ENCODE data around the gene TPSG1.
"Not testable (repeated sequence)": the region's sequence is repeated elsewhere in the genome, so short reads cannot be mapped to it uniquely, and the experiment has no call there.

TPSG1 gene

GRCh38 chr16:1258225-1258600, 33.1 kb upstream of the TPSG1 start:
- Histone ChIP-seq H3K36me3 (no peaks in the 10 kb centered on the region), H3K4me1 (no peaks in the 10 kb centered on the region), H3K4me3 (ENCODE audit: low read depth, low read length) (no peak overlapping the region), H3K27me3 (peaks cover 58% of the 10 kb centered on the region), H3K9me3 (no peaks in the 10 kb centered on the region)
- TF ChIP-seq CTCF (IDR thresholded peaks at IDR 0.05; ENCODE audit: low read depth, low read length), result no peak
- DNase-seq, result no peak

GRCh38 chr16:1257561-1258224, 32.6 kb upstream of the TPSG1 start:
- H3K9me3 ChIP-seq, result no peaks in the 10 kb centered on the region
- no peaks in the 10 kb centered on the region for H3K4me1 ChIP-seq
- H3K27me3 ChIP-seq, result peaks cover 52% of the 10 kb centered on the region

DNA sequence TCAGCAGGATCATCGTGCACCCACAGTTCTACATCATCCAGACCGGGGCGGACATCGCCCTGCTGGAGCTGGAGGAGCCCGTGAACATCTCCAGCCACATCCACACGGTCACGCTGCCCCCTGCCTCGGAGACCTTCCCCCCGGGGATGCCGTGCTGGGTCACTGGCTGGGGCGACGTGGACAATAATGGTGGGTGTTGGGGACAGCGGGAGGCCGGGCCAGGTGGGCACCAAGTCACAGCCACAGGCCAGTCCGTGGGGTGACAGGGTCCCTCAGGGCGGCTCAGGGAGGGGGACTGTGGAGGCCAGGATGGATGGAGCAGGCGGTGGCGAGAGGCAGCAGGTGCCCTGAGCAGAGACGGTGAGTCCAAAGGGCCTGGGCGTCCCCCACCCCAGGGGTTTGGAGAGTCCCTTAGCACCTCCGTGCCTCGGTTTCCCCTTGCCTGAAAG, 31.8 kb upstream of the TPSG1 start:
- H3K36me3 ChIP-seq, result no peaks in the 10 kb centered on the region
- no peak for DNase-seq
- H3K9me3 ChIP-seq, result no peaks in the 10 kb centered on the region
- no peaks in the 10 kb centered on the region for H3K4me1 ChIP-seq
- TF ChIP-seq CTCF (IDR thresholded peaks at IDR 0.05; ENCODE audit: low read depth, low read length), result no peak
- H3K27me3 ChIP-seq, result peaks cover 45% of the 10 kb centered on the region
- no peak overlapping the region for H3K4me3 ChIP-seq (ENCODE audit: low read depth, low read length)

More at GRCh38 chr16:1257561-1258224, 32.6 kb upstream of the TPSG1 start:
- DNase-seq, result no peak
- H3K36me3 ChIP-seq, result no peaks in the 10 kb centered on the region
- TF ChIP-seq CTCF (IDR thresholded peaks at IDR 0.05; ENCODE audit: low read depth, low read length), result no peak
- H3K4me3 ChIP-seq (ENCODE audit: low read depth, low read length), result no peak overlapping the region

DNA sequence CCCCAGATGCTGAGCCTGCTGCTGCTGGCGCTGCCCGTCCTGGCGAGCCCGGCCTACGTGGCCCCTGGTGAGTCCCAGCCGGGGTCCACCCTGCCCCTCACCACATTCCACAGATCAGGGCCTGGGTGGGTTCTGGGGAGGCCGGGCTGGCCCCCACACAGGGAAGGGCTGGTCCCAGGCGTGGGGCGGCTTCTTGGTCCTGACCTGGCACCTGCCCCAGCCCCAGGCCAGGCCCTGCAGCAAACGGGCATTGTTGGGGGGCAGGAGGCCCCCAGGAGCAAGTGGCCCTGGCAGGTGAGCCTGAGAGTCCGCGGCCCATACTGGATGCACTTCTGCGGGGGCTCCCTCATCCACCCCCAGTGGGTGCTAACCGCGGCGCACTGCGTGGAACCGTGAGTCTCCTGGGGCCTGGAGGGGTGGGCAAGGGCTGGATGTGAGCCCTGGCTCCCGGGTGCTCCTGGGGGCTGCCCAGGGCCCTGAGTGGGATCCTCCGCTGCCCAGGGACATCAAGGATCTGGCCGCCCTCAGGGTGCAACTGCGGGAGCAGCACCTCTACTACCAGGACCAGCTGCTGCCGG, 31.3 kb upstream of the TPSG1 start:
- H3K4me3 ChIP-seq (ENCODE audit: low read depth, low read length); H3K4me1 ChIP-seq; H3K36me3 ChIP-seq; DNase-seq; H3K9me3 ChIP-seq: not testable (repeated sequence)
- H3K27me3 ChIP-seq, result peaks cover 39% of the 10 kb centered on the region

DNA sequence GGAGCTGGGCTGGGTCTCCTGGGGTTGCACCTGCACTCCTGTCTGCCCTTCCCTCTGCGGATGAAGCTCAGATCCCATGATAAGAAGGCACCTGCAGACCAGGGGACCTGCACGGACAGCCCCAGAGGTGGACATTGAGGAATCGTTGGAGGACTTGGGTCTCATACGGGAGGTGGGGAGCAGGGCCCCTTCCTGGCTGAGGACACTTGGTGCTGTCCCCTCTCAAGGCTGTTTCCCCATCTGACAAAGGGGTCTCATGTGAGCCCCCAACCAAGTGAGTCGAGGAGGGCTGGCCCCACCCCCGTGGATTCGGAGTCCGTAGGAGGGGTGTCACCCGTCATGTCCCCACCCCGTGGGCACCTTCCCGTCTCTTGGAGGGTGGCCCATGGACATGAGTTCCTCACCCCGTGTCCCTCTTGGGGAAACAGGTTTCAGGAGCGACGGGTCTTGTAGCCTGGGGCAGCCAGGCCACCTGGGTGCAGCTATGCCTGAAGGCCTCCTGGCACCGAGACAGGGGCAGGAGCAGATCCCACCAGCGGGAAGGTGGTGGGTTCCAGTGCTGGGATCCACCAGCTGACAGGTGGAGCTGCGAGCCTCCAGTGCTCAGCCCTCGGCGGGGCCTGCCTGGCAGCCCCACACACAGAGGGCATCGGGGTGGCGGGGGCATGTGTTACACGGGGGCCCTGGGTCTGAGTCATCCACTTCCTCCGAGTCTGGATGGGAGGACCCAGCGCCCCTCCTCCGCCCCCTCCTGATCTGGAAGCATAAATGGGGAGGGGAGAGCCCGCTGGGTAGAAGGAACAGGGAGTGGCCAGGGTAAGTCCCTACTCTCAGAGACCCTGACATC, 30.4 kb upstream of the TPSG1 start, which contains the start of gene TPSD1:
TSS of gene TPSD1 (plus strand) at position 794 of the 847 bp plus-strand sequence. CDS start 212 bp downstream, outside the sequence.
- H3K4me3 ChIP-seq (ENCODE audit: low read depth, low read length); H3K9me3 ChIP-seq; H3K36me3 ChIP-seq; H3K4me1 ChIP-seq; DNase-seq: not testable (repeated sequence)
- peaks cover 31% of the 10 kb centered on the region for H3K27me3 ChIP-seq

GRCh38 chr16:1254821-1255220, 29.8 kb upstream of the TPSG1 start:
- H3K27me3 ChIP-seq, result peaks cover 24% of the 10 kb centered on the region
- not testable (repeated sequence) for H3K9me3 ChIP-seq; DNase-seq; H3K4me3 ChIP-seq (ENCODE audit: low read depth, low read length); H3K36me3 ChIP-seq; H3K4me1 ChIP-seq

DNA sequence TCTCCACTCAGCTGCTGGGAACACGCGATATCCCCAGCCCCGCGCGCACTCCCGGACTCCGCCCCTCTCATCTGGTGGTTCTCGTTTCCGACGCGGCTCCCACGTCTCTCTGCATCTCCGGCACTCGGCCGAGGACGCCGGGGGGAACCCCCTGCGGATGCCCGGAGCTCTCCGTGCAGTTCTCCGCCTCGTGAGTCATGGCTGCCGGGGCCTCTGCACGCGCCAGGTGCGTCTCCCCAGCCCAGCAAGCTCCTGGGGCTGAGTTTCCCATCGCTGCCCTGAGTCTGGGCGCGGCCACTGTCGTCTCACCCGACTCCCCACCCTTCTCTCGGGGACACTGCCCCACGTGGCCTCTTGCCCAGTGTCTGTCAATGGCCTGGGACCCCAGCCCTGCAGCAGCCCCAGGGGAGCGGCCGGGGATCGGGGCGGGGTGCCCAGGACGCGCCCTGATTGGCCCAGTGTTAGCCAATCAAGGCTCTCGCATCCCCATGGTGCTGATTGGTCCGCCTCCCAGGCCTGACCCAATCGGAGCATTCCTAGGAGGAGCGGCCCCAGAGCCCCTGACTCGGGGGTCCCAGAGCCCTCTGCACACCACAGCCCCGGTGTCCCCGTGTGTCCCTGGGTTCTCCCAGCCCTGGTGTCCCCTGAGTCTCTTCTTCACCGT, 28.8 kb upstream of the TPSG1 start:
- H3K9me3 ChIP-seq; DNase-seq; H3K4me3 ChIP-seq (ENCODE audit: low read depth, low read length); H3K36me3 ChIP-seq; H3K4me1 ChIP-seq: not testable (repeated sequence)
- peaks cover 14% of the 10 kb centered on the region for H3K27me3 ChIP-seq

- not testable (repeated sequence) for H3K36me3 ChIP-seq; DNase-seq; H3K4me1 ChIP-seq; H3K4me3 ChIP-seq (ENCODE audit: low read depth, low read length); H3K9me3 ChIP-seq
- H3K27me3 ChIP-seq, result peaks cover 32% of the 10 kb centered on the region
Observed at GRCh38 chr16:1249031-1249755, 24.1 kb upstream of the TPSG1 start.

DNA sequence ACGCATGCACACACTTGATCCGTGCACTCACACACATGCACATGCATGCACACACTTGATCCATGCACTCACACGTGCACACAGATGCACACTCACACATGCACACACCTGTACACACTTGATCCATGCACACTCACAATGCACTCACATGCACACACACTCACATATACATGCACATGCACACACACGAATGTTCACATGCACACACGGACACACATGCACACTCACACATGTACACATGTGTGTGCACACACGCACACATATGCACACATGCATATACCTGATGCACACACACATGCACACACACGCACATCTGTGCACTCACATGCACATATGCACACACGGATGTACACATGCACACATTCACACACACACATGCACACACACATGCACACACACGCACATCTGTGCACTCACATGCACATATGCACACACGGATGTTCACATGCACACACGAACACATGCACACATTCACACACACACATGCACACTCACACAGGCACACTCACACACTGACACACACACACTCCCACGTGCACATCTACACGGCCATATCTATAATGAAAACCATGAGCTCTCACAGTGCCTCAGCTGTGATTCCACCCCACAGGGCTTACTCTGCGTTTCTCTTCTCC, 23.0 kb upstream of the TPSG1 start:
- DNase-seq; H3K4me3 ChIP-seq (ENCODE audit: low read depth, low read length); H3K36me3 ChIP-seq; H3K9me3 ChIP-seq; H3K4me1 ChIP-seq: not testable (repeated sequence)
- peaks cover 32% of the 10 kb centered on the region for H3K27me3 ChIP-seq

Measured in BE2C (cell line).